ENCODE data around the gene IFNL3.

DNA sequence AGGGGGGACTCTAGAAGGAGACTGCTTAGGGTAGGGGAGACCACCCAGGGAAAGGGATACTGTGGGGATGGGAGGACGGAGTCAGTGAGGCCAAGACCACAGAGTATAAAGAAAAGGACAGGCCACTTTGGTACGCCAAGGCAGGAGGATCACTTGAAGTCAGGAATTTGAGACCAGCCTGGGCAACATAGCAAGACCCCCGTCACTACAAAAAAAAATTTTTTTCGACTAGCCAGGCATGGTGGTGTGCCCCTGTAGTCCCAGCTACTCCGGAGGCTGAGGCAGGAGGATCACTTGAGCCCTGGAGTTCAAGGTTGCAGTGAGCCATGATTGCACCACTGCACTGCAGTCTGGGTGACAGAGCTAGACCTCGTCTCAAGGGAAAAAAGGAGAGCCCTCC lies 6.6 kb downstream of the IFNL3 start:
- TF ChIP-seq CTCF (IDR thresholded peaks at IDR 0.05; ENCODE audit: low read depth, low read length) (no peak), MYC (IDR thresholded peaks at IDR 0.05; ENCODE audit: low read depth, low read length) (no peak), POLR2A (IDR thresholded peaks at IDR 0.05; ENCODE audit: extremely low read depth, insufficient read length) (no peak), MAX (IDR thresholded peaks at IDR 0.05; ENCODE audit: low read depth, low read length) (no peak)

Data from NB4 (cell line).